ENCODE measurements around the gene MACROH2A1.

Gene MACROH2A1

GRCh38 chr5:135388860-135389435 is 10.1 kb downstream of the MACROH2A1 start:
- H3K27me3 ChIP-seq (ENCODE audit: insufficient read depth, insufficient read length) = no peaks in the 10 kb centered on the region
- no peaks in the 10 kb centered on the region for H3K9me3 ChIP-seq (ENCODE audit: insufficient read depth, low read length)
- H3K9ac ChIP-seq (ENCODE audit: insufficient read length, low read depth) = no peak overlapping the region
- no peaks in the 10 kb centered on the region for H3K4me1 ChIP-seq (ENCODE audit: insufficient read depth, insufficient read length)
- H3K36me3 ChIP-seq (ENCODE audit: insufficient read depth, insufficient read length, low read length) = peaks cover 76% of the 10 kb centered on the region
- no peak overlapping the region for H3K4me3 ChIP-seq (ENCODE audit: insufficient read length, low read depth)
- no peak for TF ChIP-seq YY1 (IDR thresholded peaks at IDR 0.05; ENCODE audit: insufficient read depth, insufficient read length)
- no peak for TF ChIP-seq SUZ12 (IDR thresholded peaks at IDR 0.05; ENCODE audit: extremely low read depth, insufficient read depth, insufficient read length)
- no peak for DNase-seq (ENCODE audit: low read depth, low spot score)

- no peak for DNase-seq (ENCODE audit: low read depth, low spot score)
- Histone ChIP-seq H3K27me3 (ENCODE audit: insufficient read depth, insufficient read length) (no peaks in the 10 kb centered on the region), H3K9ac (ENCODE audit: insufficient read length, low read depth) (no peak overlapping the region), H3K36me3 (ENCODE audit: insufficient read depth, insufficient read length, low read length) (peaks cover 74% of the 10 kb centered on the region), H3K4me3 (ENCODE audit: insufficient read length, low read depth) (no peak overlapping the region), H3K9me3 (ENCODE audit: insufficient read depth, low read length) (no peaks in the 10 kb centered on the region), H3K4me1 (ENCODE audit: insufficient read depth, insufficient read length) (no peaks in the 10 kb centered on the region)
- no peak for TF ChIP-seq SUZ12 (IDR thresholded peaks at IDR 0.05; ENCODE audit: extremely low read depth, insufficient read depth, insufficient read length)
Observed at GRCh38 chr5:135387629-135387960, 11.4 kb downstream of the MACROH2A1 start.

GRCh38 chr5:135386886-135387628 is 12.0 kb downstream of the MACROH2A1 start:
- TF ChIP-seq YY1 (IDR thresholded peaks at IDR 0.05; ENCODE audit: insufficient read depth, insufficient read length) (no peak), SUZ12 (IDR thresholded peaks at IDR 0.05; ENCODE audit: extremely low read depth, insufficient read depth, insufficient read length) (no peak), ZNF274 (IDR thresholded peaks at IDR 0.05; ENCODE audit: low read depth, low read length) (no peak)
- H3K4me3 ChIP-seq (ENCODE audit: insufficient read length, low read depth) = no peak overlapping the region
- DNase-seq (ENCODE audit: low read depth, low spot score) = no peak
- H3K36me3 ChIP-seq (ENCODE audit: insufficient read depth, insufficient read length, low read length) = peaks cover 73% of the 10 kb centered on the region
- no peaks in the 10 kb centered on the region for H3K9me3 ChIP-seq (ENCODE audit: insufficient read depth, low read length)
- no peak overlapping the region for H3K9ac ChIP-seq (ENCODE audit: insufficient read length, low read depth)
- no peaks in the 10 kb centered on the region for H3K4me1 ChIP-seq (ENCODE audit: insufficient read depth, insufficient read length)
- H3K27me3 ChIP-seq (ENCODE audit: insufficient read depth, insufficient read length) = no peaks in the 10 kb centered on the region

- Histone ChIP-seq H3K36me3 (ENCODE audit: insufficient read depth, insufficient read length, low read length) (peaks cover 71% of the 10 kb centered on the region), H3K27me3 (ENCODE audit: insufficient read depth, insufficient read length) (no peaks in the 10 kb centered on the region), H3K4me1 (ENCODE audit: insufficient read depth, insufficient read length) (no peaks in the 10 kb centered on the region), H3K4me3 (ENCODE audit: insufficient read length, low read depth) (no peak overlapping the region), H3K9ac (ENCODE audit: insufficient read length, low read depth) (no peak overlapping the region), H3K9me3 (ENCODE audit: insufficient read depth, low read length) (no peaks in the 10 kb centered on the region)
- TF ChIP-seq YY1 (IDR thresholded peaks at IDR 0.05; ENCODE audit: insufficient read depth, insufficient read length) (no peak), SUZ12 (IDR thresholded peaks at IDR 0.05; ENCODE audit: extremely low read depth, insufficient read depth, insufficient read length) (no peak), ZNF274 (IDR thresholded peaks at IDR 0.05; ENCODE audit: low read depth, low read length) (no peak)
- no peak for DNase-seq (ENCODE audit: low read depth, low spot score)
Observed at GRCh38 chr5:135386096-135386495, 12.9 kb downstream of the MACROH2A1 start.

GRCh38 chr5:135385576-135385975 is 13.5 kb downstream of the MACROH2A1 start:
- no peaks in the 10 kb centered on the region for H3K9me3 ChIP-seq (ENCODE audit: insufficient read depth, low read length)

GRCh38 chr5:135384898-135385297 is 14.1 kb downstream of the MACROH2A1 start:
- no peak for TF ChIP-seq ZNF274 (IDR thresholded peaks at IDR 0.05; ENCODE audit: low read depth, low read length)
- Histone ChIP-seq H3K36me3 (ENCODE audit: insufficient read depth, insufficient read length, low read length) (peaks cover 72% of the 10 kb centered on the region), H3K4me1 (ENCODE audit: insufficient read depth, insufficient read length) (no peaks in the 10 kb centered on the region)

More at GRCh38 chr5:135385576-135385975, 13.5 kb downstream of the MACROH2A1 start:
- DNase-seq (ENCODE audit: low read depth, low spot score) = no peak
- H3K9ac ChIP-seq (ENCODE audit: insufficient read length, low read depth) = no peak overlapping the region
- no peaks in the 10 kb centered on the region for H3K27me3 ChIP-seq (ENCODE audit: insufficient read depth, insufficient read length)
- no peak for TF ChIP-seq ZNF274 (IDR thresholded peaks at IDR 0.05; ENCODE audit: low read depth, low read length)
- no peak for TF ChIP-seq YY1 (IDR thresholded peaks at IDR 0.05; ENCODE audit: insufficient read depth, insufficient read length)
- TF ChIP-seq SUZ12 (IDR thresholded peaks at IDR 0.05; ENCODE audit: extremely low read depth, insufficient read depth, insufficient read length) = no peak
- H3K36me3 ChIP-seq (ENCODE audit: insufficient read depth, insufficient read length, low read length) = peaks cover 72% of the 10 kb centered on the region
- H3K4me1 ChIP-seq (ENCODE audit: insufficient read depth, insufficient read length) = no peaks in the 10 kb centered on the region
- H3K4me3 ChIP-seq (ENCODE audit: insufficient read length, low read depth) = no peak overlapping the region

GRCh38 chr5:135383803-135384495 is 15.1 kb downstream of the MACROH2A1 start:
- Histone ChIP-seq H3K9me3 (ENCODE audit: insufficient read depth, low read length) (no peaks in the 10 kb centered on the region), H3K4me1 (ENCODE audit: insufficient read depth, insufficient read length) (no peaks in the 10 kb centered on the region), H3K4me3 (ENCODE audit: insufficient read length, low read depth) (no peak overlapping the region), H3K9ac (ENCODE audit: insufficient read length, low read depth) (no peak overlapping the region), H3K27me3 (ENCODE audit: insufficient read depth, insufficient read length) (no peaks in the 10 kb centered on the region), H3K36me3 (ENCODE audit: insufficient read depth, insufficient read length, low read length) (peaks cover 75% of the 10 kb centered on the region)
- TF ChIP-seq YY1 (IDR thresholded peaks at IDR 0.05; ENCODE audit: insufficient read depth, insufficient read length) = no peak
- no peak for TF ChIP-seq SUZ12 (IDR thresholded peaks at IDR 0.05; ENCODE audit: extremely low read depth, insufficient read depth, insufficient read length)
- TF ChIP-seq ZNF274 (IDR thresholded peaks at IDR 0.05; ENCODE audit: low read depth, low read length) = no peak
- DNase-seq (ENCODE audit: low read depth, low spot score) = no peak

More at GRCh38 chr5:135384898-135385297, 14.1 kb downstream of the MACROH2A1 start:
- Histone ChIP-seq H3K4me3 (ENCODE audit: insufficient read length, low read depth) (no peak overlapping the region), H3K27me3 (ENCODE audit: insufficient read depth, insufficient read length) (no peaks in the 10 kb centered on the region), H3K9ac (ENCODE audit: insufficient read length, low read depth) (no peak overlapping the region), H3K9me3 (ENCODE audit: insufficient read depth, low read length) (no peaks in the 10 kb centered on the region)
- DNase-seq (ENCODE audit: low read depth, low spot score) = no peak
